ENCODE measurements around the gene FBXL19. TPM values are rescaled to one million over a fixed set of nuclear protein-coding genes. Genes with fewer than 3 reads are reported as not detected.
A peak's percentile ranks its signal among the peaks of the same experiment; 100 is the strongest.

The FBXL19 gene
- total and polyA plus RNA-seq, 2 of the 8 experiments (the other 6 are each of a cell fraction or from before 2014, with no cell fraction given): 47.2 to 72.2 TPM

DNA sequence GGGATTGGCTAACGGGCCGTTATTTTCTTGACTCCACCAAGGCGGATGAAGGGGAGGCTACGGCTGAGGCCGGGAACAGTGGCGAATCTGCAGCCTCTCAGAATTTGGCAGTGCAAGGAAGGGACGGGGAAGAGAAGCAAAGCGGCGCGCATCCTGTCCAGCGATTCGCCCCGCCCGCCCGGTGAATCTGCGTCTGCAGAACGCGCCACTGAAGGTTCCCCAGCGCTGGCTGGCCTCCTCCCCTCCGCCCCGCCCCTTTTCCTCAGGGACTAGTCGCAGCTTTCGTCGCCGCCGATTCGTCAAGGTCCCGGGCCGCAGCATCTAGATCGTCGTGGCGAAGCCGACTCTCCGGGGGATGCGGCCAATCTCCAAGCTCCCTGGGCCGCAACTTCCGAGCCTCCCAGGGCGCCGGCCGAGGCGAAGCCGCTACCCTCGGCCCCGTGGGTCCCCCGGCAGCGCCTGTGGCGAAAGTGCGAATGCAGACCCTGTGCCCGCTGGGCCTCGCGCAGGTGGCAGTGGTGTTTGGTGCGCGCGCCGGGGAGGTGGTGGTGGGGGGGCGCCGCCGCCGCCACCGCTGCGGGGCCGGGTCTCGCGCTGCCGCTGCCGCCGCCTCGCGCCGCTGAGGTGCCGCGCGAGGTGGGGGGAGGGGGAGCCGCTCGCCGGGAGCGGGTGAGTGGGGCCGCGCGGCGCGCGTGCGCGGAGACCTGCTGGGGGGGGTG lies 34.2 kb downstream of the FBXL19 start, which contains the start of gene SETD1A:
SETD1A (plus strand) TSS at position 299 of the 719 bp plus-strand sequence. CDS start 978 bp downstream, outside the sequence.
- Histone ChIP-seq H4K5ac (ENCODE audit: insufficient read length, low read depth, low read length) (peak within 1 kb of the TSS; percentile 85), H3K4me3 (ENCODE audit: extremely low read depth in 1 of 4, insufficient read depth in 2 of 4, low read depth in 3 of 4, low read length in 4 of 4) (peak within 1 kb of the TSS; percentile 60 to 96 (median 90)), H4K8ac (ENCODE audit: extremely low read depth, insufficient read depth, low read length) (peak within 1 kb of the TSS; percentile 100), H3K9ac (replicated peaks in 1 of 4; ENCODE audit: extremely low read depth in 1 of 4, low read depth in 3 of 4, low read length in 3 of 4) (peak within 1 kb of the TSS; percentile 92 to 100 (median 98)), H2AFZ (ENCODE audit: low read length) (peak within 1 kb of the TSS; percentile 98), H2BK20ac (ENCODE audit: low read length) (no peak within 1 kb of the TSS; the same call in 1 of the 2 replicates), H2BK5ac (ENCODE audit: low read depth, low read length) (peak within 1 kb of the TSS; percentile 96), H3K56ac (replicated peaks; ENCODE audit: insufficient read length, low read depth, low read length) (peak within 1 kb of the TSS; percentile 90), H2BK15ac (ENCODE audit: low read length) (no peak within 1 kb of the TSS; the same call in 1 of the 2 replicates), H2BK120ac (replicated peaks; ENCODE audit: low read depth, low read length) (no peak within 1 kb of the TSS), H3K23ac (ENCODE audit: insufficient read length) (no peak within 1 kb of the TSS), H3K18ac (ENCODE audit: extremely low read depth, low read length) (peak within 1 kb of the TSS; percentile 89), H3K79me2 (ENCODE audit: control insufficient read depth in 1 of 2, insufficient read depth in 2 of 2, low read length in 2 of 2) (peaks cover 0 to 17% of the 10 kb centered on the region in 2 experiments; a peak in 3 of 4 replicates), H3K4me1 (replicated peaks in 1 of 4; ENCODE audit: control insufficient read depth in 3 of 4, insufficient read depth in 4 of 4, low read length in 3 of 4) (peaks cover 0 to 9% (median 2%) of the 10 kb centered on the region in 4 experiments; a peak in 3 of 7 replicates), H4K20me1 (replicated peaks in 1 of 2; ENCODE audit: control insufficient read depth in 1 of 2, insufficient read depth in 2 of 2, low read length in 2 of 2) (peaks cover 12 to 18% of the 10 kb centered on the region in 2 experiments), H3K79me1 (ENCODE audit: low read depth, low read length) (peaks cover 9% of the 10 kb centered on the region), H3K36me3 (ENCODE audit: control insufficient read depth in 2 of 4, insufficient read depth in 4 of 4, low read length in 3 of 4) (peaks cover 24 to 33% (median 30%) of the 10 kb centered on the region in 4 experiments), H3K4ac (replicated peaks; ENCODE audit: insufficient read length, low read depth, low read length) (peak within 1 kb of the TSS; percentile 86), H2AK5ac (ENCODE audit: low read depth, low read length) (no peak within 1 kb of the TSS; the same call in 1 of the 2 replicates), H3K4me2 (ENCODE audit: insufficient read depth in 1 of 2, low read depth in 2 of 2, low read length in 2 of 2) (peak within 1 kb of the TSS; percentile 54 to 81), H4K91ac (replicated peaks; ENCODE audit: insufficient read length, low read length) (peak within 1 kb of the TSS; percentile 92), H3K9me3 (ENCODE audit: insufficient read depth in 2 of 2, low read depth in 1 of 2, low read length in 1 of 2) (no peaks in the 10 kb centered on the region), H3K14ac (ENCODE audit: insufficient read length) (no peak within 1 kb of the TSS), H3K27ac (ENCODE audit: low read depth, low read length) (peak within 1 kb of the TSS; percentile 100), H3K23me2 (ENCODE audit: low read depth, low read length) (no peaks in the 10 kb centered on the region; the same call in 1 of the 2 replicates), H3K27me3 (replicated peaks in 1 of 4; ENCODE audit: control insufficient read depth in 3 of 4, extremely low read depth in 1 of 4, insufficient read depth in 3 of 4, low read length in 3 of 4) (no peaks in the 10 kb centered on the region), H2BK12ac (ENCODE audit: low read depth, low read length) (peak within 1 kb of the TSS; percentile 71; the same call in 1 of the 2 replicates)
- FAIRE-seq: no peak
- POLR2A ChIA-PET (ENCODE audit: partially characterized antibody): interaction anchor here (0.5 to 2.9 kb wide), 13 partner anchors 8 to 464 kb away, joined by 3 to 25 read pairs (median 3); partner anchors contain the start of genes ORAI3, ZNF646 and ZNF668
- peak in 1 of 2 experiments; percentile 96 for DNase-seq (ENCODE audit: low read depth in 1 of 2, low spot score in 2 of 2)
- WGBS, 2 experiments (ENCODE audit: extremely low coverage in 1 of 2, insufficient coverage in 1 of 2, insufficient read length in 1 of 2, insufficient replicate concordance in 2 of 2, low coverage in 1 of 2, low lambda C conversion rate in 2 of 2, missing lambda C conversion rate in 1 of 2): 1% methylated on average over 34 of the region's 85 CpGs; no CpG with 5 or more reads in 1 of the 2 experiments
- CTCF ChIA-PET (ENCODE audit: partially characterized antibody): no interaction called here
- TF ChIP-seq FOSL1 (IDR thresholded peaks at IDR 0.05; ENCODE audit: insufficient read depth, low read depth, low read length) (no peak), KDM4A (IDR thresholded peaks at IDR 0.05; ENCODE audit: low read depth, low read length, severe bottlenecking) (peak; percentile 43), ASH2L (IDR thresholded peaks at IDR 0.05; ENCODE audit: low read length) (peak; percentile 95), SP2 (IDR thresholded peaks at IDR 0.05; ENCODE audit: low read length) (no peak), SIN3A (conservative IDR thresholded peaks at IDR 0.05 in 1 of 2, IDR thresholded peaks at IDR 0.05 in 1 of 2; ENCODE audit: low read depth in 1 of 2, low read length in 2 of 2) (peak in 1 of 2 experiments; percentile 74; a peak in 1 of 4 replicates), RXRA (IDR thresholded peaks at IDR 0.05; ENCODE audit: insufficient read depth, low read depth, low read length) (no peak), HDAC6 (IDR thresholded peaks at IDR 0.05; ENCODE audit: low read depth, low read length) (no peak), TAF7 (optimal IDR thresholded peaks at IDR 0.05; ENCODE audit: borderline replicate concordance, low read depth, low read length) (peak; percentile 24), TBP (IDR thresholded peaks at IDR 0.05; ENCODE audit: low read depth, low read length) (0 out of 2 replicates have a peak, but pooled peaks have one; percentile 7), NANOG (IDR thresholded peaks at IDR 0.05; ENCODE audit: insufficient read depth, low read depth, low read length, poor library complexity, severe bottlenecking) (no peak), RBBP5 (IDR thresholded peaks at IDR 0.05; ENCODE audit: borderline replicate concordance, low read depth, low read length) (peak; percentile 46; the same call in 1 of the 2 replicates)
